Mucosa of rectum (tissue), 2 donors: Measurements from ENCODE around the gene LPIN1.

ENCODE experiments used
- H3K27ac ChIP-seq, 2 donors: one replicate each; pipeline ENCODE4 v1.7.0; 2013; ENCODE audit warnings: inconsistent platforms in 2 of 2, low read depth in 2 of 2, low read length in 2 of 2
- H3K27me3 ChIP-seq, 2 donors: one replicate each; pipeline ENCODE4 v1.7.0; 2013; ENCODE audit warnings: low read length in 2 of 2; ENCODE audit not compliant: control insufficient read depth in 2 of 2, insufficient read depth in 2 of 2
- H3K36me3 ChIP-seq, 2 donors: one replicate each; pipeline ENCODE4 v1.7.0; 2013; ENCODE audit warnings: low read length in 2 of 2; ENCODE audit not compliant: control insufficient read depth in 2 of 2, insufficient read depth in 2 of 2
- H3K4me1 ChIP-seq, 2 donors: one replicate each; pipeline ENCODE4 v1.7.0; 2013; ENCODE audit warnings: low read length in 2 of 2, mild to moderate bottlenecking in 1 of 2; ENCODE audit not compliant: control insufficient read depth in 2 of 2, insufficient read depth in 2 of 2
- H3K4me3 ChIP-seq, 2 donors: one replicate each; pipeline ENCODE4 v1.7.0; 2013; ENCODE audit warnings: low read length in 2 of 2
- H3K9ac ChIP-seq, 2 donors: one replicate each; pipeline ENCODE4 v1.7.0; 2013; ENCODE audit warnings: low read length in 2 of 2, low read depth in 1 of 2, mild to moderate bottlenecking in 1 of 2
- H3K9me3 ChIP-seq, 2 donors: one replicate each; pipeline ENCODE4 v1.7.0; 2013; ENCODE audit warnings: low read length in 2 of 2; ENCODE audit not compliant: control insufficient read depth in 2 of 2
- donor health status: healthy.
- donor health status: Normal muscosa, but diverticular disease.

The LPIN1 gene

GRCh38 chr2:11715987-11716652 lies 30.3 kb upstream of the LPIN1 start:
- no peaks in the 10 kb centered on the region for H3K4me1 ChIP-seq
- H3K27ac ChIP-seq: no peak overlapping the region

GRCh38 chr2:11716689-11717321 lies 29.6 kb upstream of the LPIN1 start:
- Histone ChIP-seq H3K27ac (no peak overlapping the region), H3K9ac (no peak overlapping the region), H3K9me3 (no peaks in the 10 kb centered on the region), H3K36me3 (no peaks in the 10 kb centered on the region), H3K4me3 (no peak overlapping the region), H3K27me3 (peaks cover 0 to 9% of the 10 kb centered on the region in 2 donors), H3K4me1 (no peaks in the 10 kb centered on the region)

More at GRCh38 chr2:11715987-11716652, 30.3 kb upstream of the LPIN1 start:
- Histone ChIP-seq H3K4me3 (no peak overlapping the region), H3K9ac (no peak overlapping the region), H3K9me3 (no peaks in the 10 kb centered on the region), H3K27me3 (peaks cover 0 to 9% of the 10 kb centered on the region in 2 donors), H3K36me3 (no peaks in the 10 kb centered on the region)

- Histone ChIP-seq H3K4me1 (no peaks in the 10 kb centered on the region), H3K4me3 (no peak overlapping the region), H3K27me3 (peaks cover 0 to 9% of the 10 kb centered on the region in 2 donors), H3K36me3 (no peaks in the 10 kb centered on the region), H3K9ac (no peak overlapping the region), H3K9me3 (no peaks in the 10 kb centered on the region), H3K27ac (no peak overlapping the region)
Measured at GRCh38 chr2:11717623-11718022, 28.8 kb upstream of the LPIN1 start.

GRCh38 chr2:11718606-11719005 lies 27.8 kb upstream of the LPIN1 start:
- no peaks in the 10 kb centered on the region for H3K4me1 ChIP-seq
- no peak overlapping the region for H3K9ac ChIP-seq
- no peaks in the 10 kb centered on the region for H3K36me3 ChIP-seq
- no peak overlapping the region for H3K4me3 ChIP-seq
- no peaks in the 10 kb centered on the region for H3K9me3 ChIP-seq
- no peak overlapping the region for H3K27ac ChIP-seq
- H3K27me3 ChIP-seq: peaks cover 0 to 9% of the 10 kb centered on the region in 2 donors

- no peaks in the 10 kb centered on the region for H3K4me1 ChIP-seq
- no peak overlapping the region for H3K4me3 ChIP-seq
- peaks cover 0 to 9% of the 10 kb centered on the region in 2 donors for H3K27me3 ChIP-seq
- no peak overlapping the region for H3K27ac ChIP-seq
- H3K36me3 ChIP-seq: no peaks in the 10 kb centered on the region
- no peaks in the 10 kb centered on the region for H3K9me3 ChIP-seq
- no peak overlapping the region for H3K9ac ChIP-seq
Measured at GRCh38 chr2:11719230-11719977, 27.0 kb upstream of the LPIN1 start.

- H3K4me3 ChIP-seq: no peak overlapping the region
- H3K9me3 ChIP-seq: no peaks in the 10 kb centered on the region
- no peaks in the 10 kb centered on the region for H3K36me3 ChIP-seq
- no peaks in the 10 kb centered on the region for H3K4me1 ChIP-seq
- no peak overlapping the region for H3K27ac ChIP-seq
- no peak overlapping the region for H3K9ac ChIP-seq
- H3K27me3 ChIP-seq: peaks cover 0 to 9% of the 10 kb centered on the region in 2 donors
Measured at GRCh38 chr2:11720752-11721151, 25.7 kb upstream of the LPIN1 start.

GRCh38 chr2:11722292-11723060 lies 24.0 kb upstream of the LPIN1 start:
- no peak overlapping the region for H3K4me3 ChIP-seq
- no peaks in the 10 kb centered on the region for H3K36me3 ChIP-seq
- H3K9ac ChIP-seq: no peak overlapping the region
- no peaks in the 10 kb centered on the region for H3K4me1 ChIP-seq
- H3K9me3 ChIP-seq: no peaks in the 10 kb centered on the region
- H3K27ac ChIP-seq: no peak overlapping the region
- peaks cover 2 to 9% of the 10 kb centered on the region in 2 donors for H3K27me3 ChIP-seq

- H3K9ac ChIP-seq: no peak overlapping the region
- H3K27me3 ChIP-seq: peaks cover 2 to 9% of the 10 kb centered on the region in 2 donors
- H3K36me3 ChIP-seq: no peaks in the 10 kb centered on the region
- no peaks in the 10 kb centered on the region for H3K4me1 ChIP-seq
- no peak overlapping the region for H3K4me3 ChIP-seq
- H3K9me3 ChIP-seq: no peaks in the 10 kb centered on the region
- no peak overlapping the region for H3K27ac ChIP-seq
Measured at GRCh38 chr2:11723061-11723371, 23.4 kb upstream of the LPIN1 start.

- H3K4me3 ChIP-seq: no peak overlapping the region
- H3K9me3 ChIP-seq: no peaks in the 10 kb centered on the region
- peaks cover 2 to 8% of the 10 kb centered on the region in 2 donors for H3K27me3 ChIP-seq
- no peak overlapping the region for H3K27ac ChIP-seq
- H3K4me1 ChIP-seq: no peaks in the 10 kb centered on the region
- no peaks in the 10 kb centered on the region for H3K36me3 ChIP-seq
- H3K9ac ChIP-seq: no peak overlapping the region
Measured at GRCh38 chr2:11724151-11724550, 22.3 kb upstream of the LPIN1 start.

GRCh38 chr2:11726384-11726783 lies 20.0 kb upstream of the LPIN1 start:
- Histone ChIP-seq H3K27ac (no peak overlapping the region), H3K4me1 (no peaks in the 10 kb centered on the region), H3K27me3 (peaks cover 0 to 2% of the 10 kb centered on the region in 2 donors), H3K9ac (no peak overlapping the region), H3K9me3 (no peaks in the 10 kb centered on the region), H3K4me3 (no peak overlapping the region), H3K36me3 (no peaks in the 10 kb centered on the region)
